Rectal smooth muscle tissue (tissue), 1 donor: ENCODE measurements around the gene LMBRD2.

Experiments used
- H3K27ac ChIP-seq: one replicate; pipeline ENCODE4 v1.7.0; 2013; ENCODE audit warnings: low read depth, low read length, inconsistent platforms
- H3K27me3 ChIP-seq: one replicate; pipeline ENCODE4 v1.7.0; 2013; ENCODE audit warnings: low read length; ENCODE audit not compliant: control insufficient read depth, insufficient read depth
- H3K36me3 ChIP-seq: one replicate; pipeline ENCODE4 v1.7.0; 2013; ENCODE audit warnings: low read length; ENCODE audit not compliant: control insufficient read depth, insufficient read depth
- H3K4me1 ChIP-seq: one replicate; pipeline ENCODE4 v1.7.0; 2013; ENCODE audit warnings: low read length; ENCODE audit not compliant: control insufficient read depth, insufficient read depth
- H3K4me3 ChIP-seq: one replicate; pipeline ENCODE4 v1.7.0; 2013; ENCODE audit warnings: low read length
- H3K9ac ChIP-seq: one replicate; pipeline ENCODE4 v1.7.0; 2013; ENCODE audit warnings: low read length

The LMBRD2 gene

DNA sequence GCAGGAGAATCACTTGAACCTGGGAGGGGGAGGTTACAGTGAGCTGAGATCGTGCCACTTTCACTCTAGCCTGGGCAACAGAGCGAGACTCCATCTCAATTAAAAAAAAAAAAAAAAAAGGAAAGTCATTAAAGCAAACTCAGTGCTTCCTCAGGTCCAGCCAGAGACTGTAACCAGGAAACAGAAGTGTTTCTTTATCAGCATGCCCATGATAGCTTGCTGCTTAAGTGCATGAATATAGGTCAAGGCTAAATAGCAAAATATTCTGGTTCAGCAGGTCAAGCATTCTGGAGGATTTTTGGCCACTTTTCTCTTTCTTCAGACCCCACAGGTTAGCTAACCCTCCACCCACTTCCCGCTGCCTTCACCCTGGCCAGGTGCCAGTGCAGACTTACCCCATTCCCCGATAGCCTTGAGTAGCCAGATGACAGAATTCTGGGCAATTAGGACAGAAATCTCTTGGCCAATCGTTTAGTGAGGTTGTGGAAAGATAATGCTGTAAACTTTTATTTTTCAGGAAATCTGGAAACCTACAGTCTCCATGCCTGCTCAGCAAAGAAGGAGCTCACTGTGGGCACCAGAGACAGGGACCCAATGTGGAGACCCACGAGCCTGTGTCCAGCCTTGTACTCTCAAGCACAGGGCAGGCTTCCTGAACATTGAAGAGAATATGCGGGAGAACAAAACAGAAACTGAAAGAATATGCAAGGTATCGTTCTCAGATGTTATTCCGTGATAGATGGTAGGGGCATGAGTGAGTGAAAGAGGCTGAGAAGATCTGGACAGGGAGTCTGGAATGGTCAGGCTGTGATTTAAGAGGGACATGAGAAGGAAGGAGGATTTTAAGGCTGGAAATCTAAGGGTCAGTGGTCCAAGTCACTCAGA lies 80.8 kb downstream of the LMBRD2 start:
- Histone ChIP-seq H3K4me1 (no peaks in the 10 kb centered on the region), H3K27me3 (no peaks in the 10 kb centered on the region), H3K36me3 (no peaks in the 10 kb centered on the region), H3K4me3 (peak overlapping the region; percentile 1), H3K27ac (no peak overlapping the region), H3K9ac (no peak overlapping the region)

DNA sequence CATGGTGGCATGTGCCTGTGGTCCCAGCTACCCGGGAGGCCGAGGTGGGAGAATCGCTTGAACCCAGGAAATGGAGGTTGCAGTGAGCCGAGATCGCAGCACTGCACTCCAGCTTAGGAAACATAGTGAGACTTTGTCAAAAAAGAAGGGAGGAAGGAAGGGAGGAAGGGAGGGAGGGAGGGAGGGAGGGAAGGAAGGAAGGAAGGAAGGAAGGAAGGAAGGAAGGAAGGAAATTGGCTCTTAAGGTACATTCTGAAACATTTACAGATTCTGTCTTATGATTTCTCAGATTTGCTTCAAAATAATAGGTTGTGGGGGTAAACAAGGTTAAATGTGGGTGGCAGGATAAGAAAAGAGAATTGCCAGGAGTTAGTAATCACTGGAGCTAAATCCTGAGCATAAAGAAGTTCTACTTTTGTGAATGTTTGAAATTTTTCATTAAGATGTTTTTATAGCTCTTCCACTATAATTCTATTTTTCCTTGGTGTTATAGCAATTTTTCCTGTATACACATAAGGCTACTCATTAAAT lies 82.9 kb downstream of the LMBRD2 start:
- no peak overlapping the region for H3K27ac ChIP-seq
- H3K4me1 ChIP-seq: no peaks in the 10 kb centered on the region
- no peak overlapping the region for H3K9ac ChIP-seq
- no peak overlapping the region for H3K4me3 ChIP-seq
- H3K27me3 ChIP-seq: no peaks in the 10 kb centered on the region
- H3K36me3 ChIP-seq: no peaks in the 10 kb centered on the region

- H3K27ac ChIP-seq: no peak within 1 kb of the TSS
- H3K9ac ChIP-seq: no peak within 1 kb of the TSS
- H3K4me3 ChIP-seq: no peak within 1 kb of the TSS
- no peaks in the 10 kb centered on the region for H3K36me3 ChIP-seq
- no peaks in the 10 kb centered on the region for H3K27me3 ChIP-seq
- no peaks in the 10 kb centered on the region for H3K4me1 ChIP-seq
Observed at GRCh38 chr5:36066540-36067210, 85.0 kb downstream of the LMBRD2 start, which contains the start of gene UGT3A2. Gene UGT3A2, minus strand, starts transcription at chr5:36066882. Its CDS starts 93 bp downstream, at chr5:36066789.

- H3K4me3 ChIP-seq: no peak overlapping the region
- H3K27me3 ChIP-seq: no peaks in the 10 kb centered on the region
- no peaks in the 10 kb centered on the region for H3K4me1 ChIP-seq
- H3K9ac ChIP-seq: no peak overlapping the region
- H3K36me3 ChIP-seq: no peaks in the 10 kb centered on the region
- H3K27ac ChIP-seq: no peak overlapping the region
Observed at GRCh38 chr5:36066001-36066539, 85.6 kb downstream of the LMBRD2 start.

DNA sequence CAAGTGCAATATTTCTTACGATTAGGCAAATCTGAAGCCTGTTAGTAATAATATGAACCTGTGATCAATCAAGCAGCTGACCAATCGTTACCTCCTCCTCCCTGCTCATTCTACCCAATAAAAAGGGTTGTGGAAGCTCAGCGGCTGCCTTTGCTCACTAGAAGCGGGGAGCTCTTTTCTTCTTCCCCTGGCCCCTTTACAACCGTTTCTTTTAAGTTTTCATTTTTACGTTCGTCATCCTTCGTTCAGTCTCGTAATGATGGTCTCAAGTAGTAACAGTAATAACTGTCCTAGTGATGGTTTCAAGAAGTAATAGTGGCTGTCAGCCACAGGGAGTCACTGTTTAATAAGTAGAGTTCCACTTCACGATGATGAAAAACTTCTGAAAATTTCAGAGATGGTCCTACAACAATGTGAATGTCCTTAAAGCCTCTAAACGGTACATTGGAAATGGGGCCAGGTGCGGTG lies 91.2 kb downstream of the LMBRD2 start:
- H3K4me1 ChIP-seq: no peaks in the 10 kb centered on the region
- H3K4me3 ChIP-seq: no peak overlapping the region
- no peaks in the 10 kb centered on the region for H3K36me3 ChIP-seq
- no peaks in the 10 kb centered on the region for H3K27me3 ChIP-seq
- H3K27ac ChIP-seq: no peak overlapping the region
- H3K9ac ChIP-seq: no peak overlapping the region

DNA sequence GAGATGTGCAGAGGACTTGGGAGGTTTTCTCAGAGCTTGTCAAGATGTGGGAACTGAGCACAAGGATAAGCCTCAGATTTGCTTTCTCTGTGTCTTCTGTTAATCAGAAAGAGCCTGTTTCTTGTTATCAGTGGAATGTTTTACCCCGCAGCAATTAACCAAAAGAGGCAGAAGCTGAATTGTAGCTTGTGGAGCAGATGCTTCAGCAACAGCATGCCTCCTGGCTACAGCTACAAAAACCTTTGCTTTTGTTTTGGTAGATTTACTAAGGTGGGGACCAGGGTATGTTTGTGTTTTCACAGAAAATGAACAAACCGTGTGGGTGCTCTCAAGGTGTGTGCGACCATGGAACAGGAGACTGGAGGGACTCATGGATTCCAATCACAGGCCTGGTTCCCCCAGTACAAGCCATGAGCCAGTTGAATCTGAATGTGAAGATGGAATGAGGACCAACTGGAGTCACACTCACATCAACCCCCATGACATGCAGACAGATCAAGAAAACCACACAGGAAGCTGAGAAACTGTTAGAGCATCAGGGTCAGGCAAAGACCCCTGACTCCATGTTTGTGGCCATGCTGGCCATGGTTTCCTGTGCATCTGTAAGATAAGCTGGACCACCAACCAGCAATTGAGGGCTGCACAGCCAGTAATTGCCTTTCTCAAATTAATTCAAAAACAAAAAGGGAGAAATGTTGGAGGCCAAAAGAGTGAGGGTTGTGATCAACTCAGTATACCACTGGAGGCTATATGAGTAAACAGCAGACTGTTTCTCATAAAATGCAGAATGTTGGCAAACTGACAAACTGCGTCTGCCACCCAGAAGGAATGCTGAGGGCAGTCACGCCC lies 91.9 kb downstream of the LMBRD2 start:
- H3K4me1 ChIP-seq: no peaks in the 10 kb centered on the region
- no peak overlapping the region for H3K4me3 ChIP-seq
- H3K27me3 ChIP-seq: no peaks in the 10 kb centered on the region
- H3K36me3 ChIP-seq: no peaks in the 10 kb centered on the region
- H3K9ac ChIP-seq: no peak overlapping the region
- no peak overlapping the region for H3K27ac ChIP-seq

DNA sequence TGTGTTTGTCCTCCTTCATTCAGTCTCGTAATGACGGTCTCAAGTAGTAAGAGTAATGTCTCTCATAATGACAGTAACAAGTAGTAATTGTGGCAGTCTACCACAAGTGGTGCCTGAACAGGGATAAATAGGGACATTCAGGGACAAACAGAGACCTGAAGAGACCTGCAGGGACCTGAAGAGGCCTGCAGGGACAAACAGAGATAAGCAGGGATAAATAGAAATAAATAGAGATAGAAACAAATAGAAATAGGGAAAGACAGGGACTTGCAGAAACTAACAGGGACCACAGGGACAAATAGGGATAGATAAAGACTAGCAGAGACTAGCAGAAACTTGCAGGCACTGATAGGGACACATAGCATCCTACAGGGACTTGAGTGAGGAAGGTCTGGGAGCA lies 92.9 kb downstream of the LMBRD2 start:
- Histone ChIP-seq H3K36me3 (no peaks in the 10 kb centered on the region), H3K9ac (no peak overlapping the region), H3K27ac (no peak overlapping the region), H3K4me3 (no peak overlapping the region), H3K27me3 (no peaks in the 10 kb centered on the region), H3K4me1 (no peaks in the 10 kb centered on the region)

- H3K9ac ChIP-seq: no peak overlapping the region
- H3K4me1 ChIP-seq: no peaks in the 10 kb centered on the region
- H3K36me3 ChIP-seq: no peaks in the 10 kb centered on the region
- H3K4me3 ChIP-seq: no peak overlapping the region
- H3K27me3 ChIP-seq: no peaks in the 10 kb centered on the region
- no peak overlapping the region for H3K27ac ChIP-seq
Observed at GRCh38 chr5:36057386-36057785, 94.3 kb downstream of the LMBRD2 start.

- no peak overlapping the region for H3K9ac ChIP-seq
- no peak overlapping the region for H3K4me3 ChIP-seq
- no peak overlapping the region for H3K27ac ChIP-seq
- H3K27me3 ChIP-seq: no peaks in the 10 kb centered on the region
- no peaks in the 10 kb centered on the region for H3K36me3 ChIP-seq
- H3K4me1 ChIP-seq: no peaks in the 10 kb centered on the region
Observed at GRCh38 chr5:36056422-36056821, 95.3 kb downstream of the LMBRD2 start.

DNA sequence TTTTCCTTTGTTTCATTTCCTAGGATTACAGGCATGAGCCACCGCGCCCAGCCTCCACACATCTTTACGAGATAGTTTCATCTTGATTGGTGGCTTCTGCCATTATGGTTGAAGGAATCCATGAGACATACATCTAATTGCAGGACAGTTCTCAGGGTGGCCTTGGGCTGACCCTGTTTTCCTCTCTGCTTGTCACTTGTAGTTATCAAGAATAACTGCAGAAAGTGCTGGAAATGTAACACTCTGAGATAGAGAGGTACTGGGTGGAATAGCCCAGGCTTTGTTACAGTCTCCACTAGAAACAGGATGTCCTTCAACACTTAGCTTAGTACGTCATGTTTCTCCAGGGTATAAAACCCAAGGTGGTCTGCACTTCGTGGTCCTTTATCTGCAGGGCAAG lies 95.7 kb downstream of the LMBRD2 start:
- no peaks in the 10 kb centered on the region for H3K36me3 ChIP-seq
- H3K27me3 ChIP-seq: no peaks in the 10 kb centered on the region
- H3K27ac ChIP-seq: no peak overlapping the region
- H3K4me3 ChIP-seq: no peak overlapping the region
- no peaks in the 10 kb centered on the region for H3K4me1 ChIP-seq
- no peak overlapping the region for H3K9ac ChIP-seq

DNA sequence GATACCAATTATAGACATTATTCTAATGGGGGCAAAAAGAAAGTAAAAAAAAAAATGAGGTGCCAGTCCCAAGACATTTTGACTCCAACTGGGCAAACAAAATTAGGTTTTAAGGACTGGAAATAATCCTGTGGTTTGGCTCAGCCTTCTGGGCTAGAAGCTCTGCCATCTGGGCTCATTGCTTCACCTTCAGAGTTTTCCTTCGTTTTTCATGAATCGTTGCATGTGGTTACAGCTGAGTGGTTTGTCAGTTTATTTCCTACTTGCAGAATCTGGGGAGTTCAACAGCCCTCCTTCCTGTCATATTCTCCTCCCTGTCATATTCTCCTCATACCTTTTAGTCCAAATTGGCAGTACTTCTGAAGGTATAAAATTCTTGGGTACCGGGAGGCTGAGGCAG lies 97.0 kb downstream of the LMBRD2 start:
- Histone ChIP-seq H3K36me3 (no peaks in the 10 kb centered on the region), H3K27ac (no peak overlapping the region), H3K4me3 (no peak overlapping the region), H3K9ac (no peak overlapping the region), H3K27me3 (no peaks in the 10 kb centered on the region), H3K4me1 (no peaks in the 10 kb centered on the region)

DNA sequence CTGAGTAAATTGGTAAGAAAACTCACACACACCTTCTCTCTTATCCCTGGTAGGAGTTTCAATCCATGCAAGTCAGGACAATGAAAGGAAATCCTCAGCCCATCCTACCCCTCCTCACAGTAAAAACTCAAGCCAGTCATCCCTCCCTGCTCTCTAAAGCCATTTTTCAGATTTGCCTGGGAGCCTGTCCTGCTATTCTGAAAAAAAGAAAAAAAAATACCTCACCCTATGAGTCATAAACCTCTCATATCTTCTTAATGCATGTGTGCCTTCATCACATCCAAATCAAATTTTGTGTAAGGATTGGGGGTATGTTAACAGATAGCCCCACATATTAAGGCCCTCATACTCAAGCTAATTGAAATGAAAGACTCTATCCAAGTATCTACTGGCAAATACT lies 99.1 kb downstream of the LMBRD2 start:
- Histone ChIP-seq H3K9ac (no peak overlapping the region), H3K27ac (no peak overlapping the region), H3K27me3 (no peaks in the 10 kb centered on the region), H3K4me1 (no peaks in the 10 kb centered on the region), H3K4me3 (no peak overlapping the region), H3K36me3 (no peaks in the 10 kb centered on the region)
